Gastroesophageal sphincter (tissue), 3 donors: ENCODE results near the gene ZNF146.

ENCODE experiments used
- POLR2AphosphoS5 ChIP-seq: sonication (generic); formaldehyde crosslinking; IDR thresholded peaks from one replicate; pipeline ENCODE4 v1.6.1; 2017; ENCODE audit warnings: antibody characterized with exemption
- TF ChIP-seq, protein P1 (sequence below), 4 experiments: fragments of 200-600 bp in 2 of 4; fragments of 450-650 bp in 2 of 4; sonication (generic) in 1 of 4; IDR thresholded peaks; one replicate each; pipeline ENCODE4 v1.5.1; 2017 to 2019; ENCODE audit warnings: antibody characterized with exemption in 4 of 4, mild to moderate bottlenecking in 2 of 4, moderate library complexity in 2 of 4

DNA sequence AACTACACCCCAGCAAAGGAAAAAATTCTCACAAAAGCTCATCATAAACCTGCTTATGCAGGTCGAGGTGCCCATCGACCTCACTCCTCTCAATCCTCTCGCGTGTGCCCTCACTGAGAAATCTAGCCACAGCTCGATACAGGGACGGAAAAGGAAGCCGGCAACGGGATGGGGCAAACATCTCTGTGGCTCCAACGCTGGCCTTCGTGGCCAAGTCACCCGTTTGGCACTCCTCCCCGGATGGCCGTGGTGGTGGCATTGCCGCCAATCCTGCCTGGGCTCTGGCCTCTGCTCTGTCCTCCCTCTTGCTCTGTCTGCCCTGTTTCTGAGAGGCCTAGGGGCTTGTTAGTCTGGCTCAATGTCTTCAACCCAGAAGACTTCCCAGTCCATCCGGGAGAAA lies 41.2 kb downstream of the ZNF146 start:
- TF ChIP-seq POLR2AphosphoS5 = no peak
- TF ChIP-seq, protein P1, sequence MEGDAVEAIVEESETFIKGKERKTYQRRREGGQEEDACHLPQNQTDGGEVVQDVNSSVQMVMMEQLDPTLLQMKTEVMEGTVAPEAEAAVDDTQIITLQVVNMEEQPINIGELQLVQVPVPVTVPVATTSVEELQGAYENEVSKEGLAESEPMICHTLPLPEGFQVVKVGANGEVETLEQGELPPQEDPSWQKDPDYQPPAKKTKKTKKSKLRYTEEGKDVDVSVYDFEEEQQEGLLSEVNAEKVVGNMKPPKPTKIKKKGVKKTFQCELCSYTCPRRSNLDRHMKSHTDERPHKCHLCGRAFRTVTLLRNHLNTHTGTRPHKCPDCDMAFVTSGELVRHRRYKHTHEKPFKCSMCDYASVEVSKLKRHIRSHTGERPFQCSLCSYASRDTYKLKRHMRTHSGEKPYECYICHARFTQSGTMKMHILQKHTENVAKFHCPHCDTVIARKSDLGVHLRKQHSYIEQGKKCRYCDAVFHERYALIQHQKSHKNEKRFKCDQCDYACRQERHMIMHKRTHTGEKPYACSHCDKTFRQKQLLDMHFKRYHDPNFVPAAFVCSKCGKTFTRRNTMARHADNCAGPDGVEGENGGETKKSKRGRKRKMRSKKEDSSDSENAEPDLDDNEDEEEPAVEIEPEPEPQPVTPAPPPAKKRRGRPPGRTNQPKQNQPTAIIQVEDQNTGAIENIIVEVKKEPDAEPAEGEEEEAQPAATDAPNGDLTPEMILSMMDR (IDR thresholded peaks at IDR 0.05) = no peak
